ENCODE measurements around the gene MIAT.

The MIAT gene

GRCh38 chr22:26632422-26633155 is 24.8 kb upstream of the MIAT start:
- no peak for DNase-seq (ENCODE audit: low spot score)

DNA sequence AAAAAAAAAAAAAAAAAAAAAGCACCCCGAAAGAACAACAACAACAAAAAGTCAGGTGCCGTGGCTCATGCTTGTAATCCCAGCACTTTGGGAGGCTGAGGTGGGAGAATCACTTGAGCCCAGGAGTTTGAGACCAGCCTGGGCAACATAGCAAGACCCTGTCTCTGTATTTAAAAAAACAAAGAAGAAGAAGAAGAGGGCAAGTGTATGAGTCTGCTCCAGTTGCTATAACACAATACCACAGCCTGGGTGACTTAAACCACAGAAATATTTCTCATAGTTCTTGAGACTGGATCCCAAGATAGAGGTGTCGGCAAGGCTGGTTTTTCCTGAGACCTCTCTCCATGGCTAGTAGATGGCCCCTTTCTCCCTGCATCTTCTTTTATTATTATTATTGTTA is 23.2 kb upstream of the MIAT start:
- no peak for DNase-seq (ENCODE audit: low spot score)

GRCh38 chr22:26635117-26635516 is 22.3 kb upstream of the MIAT start:
- no peak for DNase-seq (ENCODE audit: low spot score)

DNA sequence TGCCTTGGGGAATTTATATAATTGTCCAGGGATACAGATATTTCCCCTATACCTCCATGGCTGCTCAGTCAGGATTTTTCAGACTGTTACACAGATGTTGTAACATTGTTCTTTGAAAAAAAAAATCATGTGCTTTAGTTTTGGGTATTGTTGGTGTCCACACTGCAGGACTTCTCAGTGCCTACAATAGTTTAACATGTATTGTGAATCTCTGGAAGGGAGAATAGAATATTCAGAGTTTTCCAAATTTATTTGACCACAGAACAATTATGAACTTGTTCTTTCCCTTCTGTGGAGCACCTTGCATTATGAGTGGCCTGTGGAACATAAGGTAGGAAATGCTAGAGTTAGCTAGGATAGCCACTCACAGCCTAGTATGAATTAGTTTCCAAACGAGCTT is 21.1 kb upstream of the MIAT start:
- DNase-seq (ENCODE audit: low spot score): no peak

- no peak for DNase-seq (ENCODE audit: low spot score)
Observed at GRCh38 chr22:26642465-26643417, 14.6 kb upstream of the MIAT start.

DNA sequence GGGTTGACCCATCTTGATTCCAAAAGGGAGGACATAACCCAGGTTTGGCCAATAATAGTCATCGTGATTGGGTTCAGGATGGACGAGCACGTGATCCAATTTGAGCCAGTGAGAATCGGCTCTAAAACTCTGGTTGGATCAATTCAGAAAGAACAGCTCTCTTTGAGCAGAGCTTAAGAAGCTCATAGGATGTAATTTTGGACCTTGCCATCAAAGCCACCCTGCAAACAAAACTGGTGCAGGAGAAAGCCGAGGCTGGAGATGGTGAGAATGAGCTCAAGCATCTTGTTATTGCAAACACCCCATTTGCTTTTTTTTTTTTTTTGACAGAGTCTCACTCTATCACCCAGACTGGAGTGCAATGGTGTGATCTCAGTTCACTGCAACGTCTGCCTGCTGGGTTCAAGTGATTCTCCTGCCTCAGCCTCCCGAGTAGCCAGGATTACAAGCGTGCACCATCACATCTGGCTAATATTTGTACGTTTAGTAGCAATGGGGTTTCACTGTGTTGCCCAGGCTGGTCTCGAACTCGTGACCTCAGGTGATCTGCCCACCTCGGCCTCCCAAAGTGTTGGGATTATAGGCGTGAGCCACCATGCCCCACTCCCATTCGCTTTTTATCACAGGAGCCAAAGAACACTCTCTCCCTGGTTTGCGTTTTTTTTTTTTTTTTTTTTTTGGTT is 13.8 kb upstream of the MIAT start:
- no peak for DNase-seq (ENCODE audit: low spot score)

DNA sequence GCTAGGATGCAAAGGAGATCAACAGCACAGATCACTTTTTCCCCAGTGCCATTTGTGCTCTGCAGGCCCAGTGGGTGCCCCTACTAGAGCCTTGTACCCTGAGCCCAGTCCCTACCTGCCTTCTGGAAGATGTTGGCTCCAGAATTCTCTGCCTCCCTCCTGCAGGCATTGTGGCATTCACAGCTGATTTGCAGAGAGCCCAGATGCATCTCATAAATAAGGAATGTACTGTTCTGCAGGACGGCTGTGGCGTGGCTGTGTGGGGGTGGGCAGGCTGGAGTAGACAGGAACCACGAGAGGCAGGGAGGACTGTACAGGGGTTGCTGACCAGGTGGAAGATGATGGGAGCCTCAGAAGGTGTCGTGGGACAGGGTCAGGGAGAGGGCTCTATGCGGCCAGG is 11.2 kb upstream of the MIAT start:
- no peak for DNase-seq (ENCODE audit: low spot score)

DNA sequence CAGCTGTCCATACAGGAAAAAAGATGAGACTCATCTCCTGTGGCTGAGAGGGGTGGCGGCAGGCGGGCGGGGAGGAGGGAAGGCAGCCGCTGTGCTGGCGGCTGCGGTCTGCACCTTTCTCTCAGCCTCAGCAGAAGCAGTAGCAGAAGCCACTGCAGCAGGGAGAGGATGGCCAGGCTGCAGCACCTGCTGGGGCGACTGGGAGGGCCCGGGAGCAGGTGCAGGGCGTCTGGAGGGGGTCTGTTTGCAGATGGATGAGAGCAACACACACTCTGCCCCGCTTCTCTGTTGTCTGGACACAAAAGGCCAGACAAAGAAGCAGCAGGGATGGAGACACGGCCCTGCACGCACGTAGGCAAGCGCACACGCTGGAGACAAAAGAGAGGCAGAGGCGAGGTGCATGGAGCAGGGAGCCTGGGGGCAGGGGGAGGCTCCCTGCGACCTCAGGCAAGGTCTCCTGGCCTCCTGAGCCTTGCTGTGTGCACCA is 9.3 kb upstream of the MIAT start:
- DNase-seq (ENCODE audit: low spot score): no peak

DNA sequence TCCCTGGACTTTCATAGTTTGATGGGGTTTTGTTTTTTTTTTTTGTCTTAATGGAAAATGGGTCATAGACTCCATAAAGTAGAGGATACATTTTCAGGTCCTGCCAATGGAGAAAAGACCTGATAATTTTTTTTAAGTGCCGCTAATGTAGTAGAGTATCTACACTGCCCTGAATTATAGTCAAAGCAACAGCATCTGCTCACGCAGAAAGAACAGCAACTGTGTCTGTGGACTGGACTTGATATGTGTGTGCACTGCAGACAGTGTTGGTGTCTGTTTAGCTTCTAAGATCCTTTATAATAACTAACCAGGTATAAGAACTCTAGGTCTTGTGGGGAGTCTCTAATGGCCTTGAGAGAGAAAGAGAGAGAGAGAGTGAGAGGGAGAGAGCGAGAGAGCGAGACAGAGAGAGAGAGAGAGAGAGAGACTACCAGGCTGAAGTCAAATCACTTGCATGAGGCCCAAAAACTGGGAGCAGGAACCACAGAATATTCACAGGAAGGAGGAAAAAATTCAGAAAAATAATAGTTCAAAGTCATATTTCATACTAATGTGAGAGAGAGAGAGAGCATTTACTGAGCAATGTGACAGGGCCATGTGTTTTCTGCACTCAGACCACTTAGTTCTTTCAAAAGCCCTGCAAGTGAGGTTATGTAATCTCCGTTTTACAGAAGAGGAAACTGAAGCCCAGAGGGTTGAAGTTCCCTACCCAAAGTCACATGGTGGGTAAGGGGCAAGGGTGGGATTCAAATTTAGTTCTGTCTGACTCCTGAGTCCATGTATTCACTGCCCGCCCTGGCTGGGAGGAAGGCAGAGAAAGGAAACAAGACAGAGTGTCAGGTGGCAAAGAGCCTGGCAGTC is 8.6 kb upstream of the MIAT start:
- DNase-seq (ENCODE audit: low spot score): no peak

- no peak for DNase-seq (ENCODE audit: low spot score)
Observed at GRCh38 chr22:26650722-26651421, 6.5 kb upstream of the MIAT start.

DNA sequence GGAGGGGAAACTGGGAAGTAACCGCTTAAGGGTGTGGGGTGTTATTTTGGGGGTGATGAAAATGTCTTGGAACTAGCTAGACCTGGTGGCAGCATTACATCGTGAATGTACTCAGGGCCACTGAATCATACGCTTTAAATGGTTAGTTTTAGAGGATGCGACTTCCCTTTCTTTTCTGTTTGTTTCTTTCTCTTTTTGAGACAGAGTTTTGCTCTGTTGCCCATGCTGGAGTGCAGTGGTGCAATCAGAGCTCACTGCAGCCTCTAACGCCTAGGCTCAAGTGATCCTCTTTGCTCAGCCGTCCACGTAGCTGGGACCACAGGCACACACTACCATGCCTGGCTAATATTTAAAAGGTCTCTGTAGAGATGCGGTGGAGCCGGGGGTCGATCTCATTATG is 5.6 kb upstream of the MIAT start:
- no peak for DNase-seq (ENCODE audit: low spot score)

DNA sequence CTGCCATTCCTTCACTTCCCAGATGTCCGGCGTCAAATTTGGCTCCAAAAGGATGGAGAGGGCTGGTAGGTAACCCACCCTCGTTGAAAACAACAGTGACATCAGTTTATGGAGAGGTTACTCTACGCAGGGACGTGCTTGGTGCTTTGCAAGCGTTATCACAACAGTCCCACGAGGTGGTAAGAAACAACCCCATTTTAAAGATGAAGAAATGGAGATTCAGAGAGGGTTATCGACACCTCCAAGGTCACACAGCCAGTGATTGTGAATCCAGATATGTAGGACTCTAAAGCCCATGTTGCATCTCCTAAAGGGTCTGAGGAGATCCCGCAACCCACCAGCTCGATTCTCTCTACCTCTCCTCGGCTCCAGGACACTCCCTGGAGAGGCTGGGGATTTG is 773 bp downstream of the MIAT start:
- DNase-seq (ENCODE audit: low spot score): no peak

DNA sequence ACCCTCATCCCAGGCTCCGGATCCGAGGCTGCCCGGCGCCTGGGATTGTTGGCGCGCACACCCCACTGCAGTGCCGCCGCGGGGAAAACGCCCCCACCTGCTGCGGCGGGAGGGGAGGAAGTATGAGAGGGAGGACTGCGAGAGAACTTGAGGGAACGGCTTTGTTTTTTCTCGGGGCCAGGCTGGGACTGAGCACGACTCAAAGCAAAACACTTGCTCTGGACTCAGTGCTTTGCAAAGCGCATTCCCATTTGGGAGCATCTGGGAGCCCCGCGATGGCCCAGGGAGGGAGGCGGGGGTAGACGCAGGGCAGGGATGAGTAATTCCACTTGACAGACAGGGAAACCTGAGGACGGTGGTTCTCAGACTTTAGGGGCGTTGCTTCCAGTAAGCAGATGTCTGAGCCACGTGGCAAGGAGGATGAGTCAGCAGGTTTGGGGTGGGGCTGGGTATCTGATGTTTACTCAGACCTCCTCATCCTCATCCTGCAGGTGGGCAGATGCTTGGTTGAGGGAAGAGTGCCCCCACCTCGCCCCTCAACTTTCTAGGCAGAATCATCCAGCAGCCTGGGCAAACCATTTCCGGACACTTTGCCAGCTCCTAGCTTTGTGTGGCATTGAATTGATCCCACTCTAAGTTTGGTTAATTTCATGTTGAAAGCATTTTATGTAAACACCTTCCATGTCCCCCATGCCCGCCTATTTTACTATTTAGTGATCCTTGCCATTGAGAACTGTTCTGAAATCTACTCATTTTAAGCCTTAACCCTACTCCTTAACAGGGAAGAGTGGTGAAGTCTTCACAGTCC is 1.5 kb downstream of the MIAT start:
- DNase-seq (ENCODE audit: low spot score): peak; percentile 68

DNA sequence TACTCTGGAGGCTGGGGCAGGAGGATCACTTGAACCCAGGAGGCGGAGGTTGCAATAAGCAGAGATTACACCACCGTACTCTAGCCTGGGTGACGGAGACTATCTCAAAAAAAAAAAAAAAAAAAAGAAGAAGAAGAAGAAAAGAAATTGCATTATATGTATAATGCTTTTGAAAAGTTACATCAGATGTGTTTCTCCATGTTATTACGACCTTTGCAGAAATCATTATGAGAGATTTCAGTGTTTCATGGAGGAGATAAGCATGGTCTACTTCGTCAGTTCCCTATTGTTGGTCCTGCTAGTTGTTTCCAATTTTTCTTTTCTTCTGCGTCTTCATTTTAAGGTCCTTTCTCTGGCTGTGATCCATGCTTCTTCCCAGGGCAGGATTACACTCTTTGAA is 3.0 kb downstream of the MIAT start:
- no peak for DNase-seq (ENCODE audit: low spot score)

- DNase-seq (ENCODE audit: low spot score): no peak
Observed at GRCh38 chr22:26660961-26661578, 3.7 kb downstream of the MIAT start.

DNA sequence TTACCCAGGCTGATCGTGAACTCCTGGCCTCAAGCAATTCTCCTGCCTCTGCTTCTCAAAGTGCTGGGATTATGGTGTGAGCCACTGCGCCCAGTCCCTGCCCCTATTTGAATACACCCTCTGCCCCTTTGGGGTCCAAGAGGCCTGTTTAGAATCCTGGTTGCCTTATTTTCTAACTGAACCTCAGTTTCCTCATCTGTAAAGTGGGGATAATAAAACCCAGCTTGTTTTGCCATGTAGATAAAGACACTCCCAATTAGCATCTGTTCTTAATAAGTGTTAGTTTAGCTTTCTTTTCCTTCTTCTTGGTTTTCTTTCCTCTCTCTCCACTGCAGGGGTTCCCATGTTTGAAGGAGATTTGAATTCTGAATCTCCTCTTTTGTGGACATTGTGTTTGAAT is 4.8 kb downstream of the MIAT start:
- no peak for DNase-seq (ENCODE audit: low spot score)

- no peak for DNase-seq (ENCODE audit: low spot score)
Observed at GRCh38 chr22:26663374-26663923, 6.1 kb downstream of the MIAT start.

- DNase-seq (ENCODE audit: low spot score): no peak
Observed at GRCh38 chr22:26665813-26666231, 8.4 kb downstream of the MIAT start.

GRCh38 chr22:26667140-26667539 is 9.8 kb downstream of the MIAT start:
- no peak for DNase-seq (ENCODE audit: low spot score)

Data from LoVo (cell line).